Left ventricle myocardium superior (tissue), 1 donor: ENCODE results near the gene SORCS1. TPM values are rescaled to one million over a fixed set of nuclear protein-coding genes. Genes with fewer than 3 reads are reported as not detected.
A peak's percentile ranks its signal among the peaks of the same experiment; 100 is the strongest.

ENCODE experiments used
- ATAC-seq: fragments of 200-7000 bp; cut with Tn5 transposase; one replicate; pipeline ENCODE4 v1.9.1; 2020; ENCODE audit warnings: mild to moderate bottlenecking, moderate library complexity
- DNase-seq: peaks from one replicate; pipeline ENCODE4 v3.0.0-alpha.2; 2020
- intact Hi-C: fragments of 100-400 bp; cut with micrococcal nuclease; formaldehyde crosslinking; loops from one replicate; pipeline ENCODE4 v1.11.0; 2022
- total RNA-seq: library from RNA; stranded (reverse); fragmentation: NEBNext Ultra II Directional; extraction: Animal tissue kit (Norgen Biotek cat#: 25700); gene quantifications from one replicate; pipeline ENCODE4 v1.2.1, GENCODE V29; 2021
- donor health status: DM: no; HTN: yes; CAD: no; lungs with severe emphysema.

Gene SORCS1
- total RNA-seq, 1 donor from 2014 or later = 2.3 TPM

DNA sequence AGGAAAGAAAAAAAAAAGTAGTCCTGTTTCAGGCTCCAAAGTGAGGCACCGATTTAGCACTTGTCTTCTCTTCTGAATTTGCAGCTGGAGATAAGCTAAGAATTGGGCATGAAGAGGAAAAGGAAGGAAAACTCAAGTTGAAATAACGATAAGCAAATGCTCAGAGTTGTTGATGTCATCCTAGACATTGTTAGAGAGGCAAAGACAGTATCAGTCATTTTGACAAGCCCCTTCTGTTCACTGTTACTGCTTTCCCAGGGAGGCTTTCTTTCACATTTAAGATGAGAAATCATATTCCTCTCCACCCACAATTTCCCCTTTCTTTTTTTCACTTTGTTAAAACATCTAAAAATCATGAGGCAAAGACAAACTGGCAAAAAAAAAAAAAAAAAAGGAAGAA, 41.8 kb downstream of the SORCS1 start:
- DNase-seq (no peak), ATAC-seq (no peak)
- intact Hi-C loops = no loop called here

DNA sequence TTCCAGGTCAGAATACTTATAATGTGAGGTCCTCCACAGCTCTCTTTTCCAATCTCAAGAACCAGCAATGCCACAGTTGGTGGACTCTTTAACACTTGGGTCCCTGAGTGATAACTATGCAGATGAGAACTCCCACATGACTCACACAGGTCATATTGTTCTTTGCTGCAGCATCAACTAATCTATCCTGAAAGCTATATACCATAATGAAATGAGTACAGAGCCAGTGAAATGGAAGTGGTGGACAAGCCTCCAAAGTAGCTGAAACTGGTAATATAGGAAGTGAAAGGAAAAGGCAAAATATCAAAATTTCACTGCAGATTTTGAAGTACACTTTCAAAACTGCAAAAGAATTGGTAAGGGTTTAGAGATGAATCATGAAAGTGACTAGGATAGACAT, 45.6 kb downstream of the SORCS1 start:
- no peak for DNase-seq
- intact Hi-C loops = no loop called here
- no peak for ATAC-seq

- intact Hi-C loops = no loop called here
- ATAC-seq (peak; percentile 30), DNase-seq (no peak)
Observed at GRCh38 chr10:107104026-107104652, 60.4 kb downstream of the SORCS1 start.

DNA sequence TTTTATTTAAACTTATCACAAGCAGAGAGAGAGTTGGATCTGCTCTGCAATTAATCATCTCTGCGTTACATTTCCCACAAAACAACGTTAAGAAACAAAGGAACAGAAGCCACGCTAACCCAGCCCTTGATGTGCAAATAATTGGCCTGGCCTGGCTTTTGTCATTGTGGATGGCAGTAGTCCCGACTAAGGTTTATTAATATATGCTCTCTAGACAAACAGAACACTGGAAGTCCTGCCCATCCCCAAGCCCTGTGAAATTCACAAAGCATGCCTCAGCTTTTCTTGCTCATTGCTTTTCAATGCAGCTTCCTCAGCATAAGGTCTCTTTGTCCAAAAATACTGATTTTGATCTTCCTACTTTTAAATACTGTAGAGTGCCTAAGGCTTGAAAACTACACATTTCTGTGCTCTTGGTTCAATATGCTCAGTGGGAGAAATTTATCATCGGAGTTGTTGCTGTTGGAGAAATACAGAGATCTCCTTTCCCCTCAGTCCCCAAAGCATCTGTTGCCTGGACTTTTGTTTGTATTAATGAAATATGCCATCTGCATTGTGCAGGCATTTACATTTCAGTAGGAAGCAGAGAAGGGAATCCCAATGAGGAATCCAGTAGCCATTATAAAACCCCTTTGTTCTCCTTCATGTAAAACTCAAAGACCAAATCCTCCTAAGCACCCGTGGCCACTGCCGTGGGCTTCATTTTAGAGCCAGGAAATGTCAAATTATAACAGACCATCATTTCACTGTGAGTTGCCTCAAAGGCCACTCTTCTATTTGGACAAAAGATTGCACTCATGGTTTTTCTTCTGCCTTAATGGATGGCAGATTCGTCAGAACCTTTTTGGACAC, 61.1 kb downstream of the SORCS1 start:
- ATAC-seq (peak; percentile 60), DNase-seq (no peak)
- intact Hi-C loops = no loop called here

DNA sequence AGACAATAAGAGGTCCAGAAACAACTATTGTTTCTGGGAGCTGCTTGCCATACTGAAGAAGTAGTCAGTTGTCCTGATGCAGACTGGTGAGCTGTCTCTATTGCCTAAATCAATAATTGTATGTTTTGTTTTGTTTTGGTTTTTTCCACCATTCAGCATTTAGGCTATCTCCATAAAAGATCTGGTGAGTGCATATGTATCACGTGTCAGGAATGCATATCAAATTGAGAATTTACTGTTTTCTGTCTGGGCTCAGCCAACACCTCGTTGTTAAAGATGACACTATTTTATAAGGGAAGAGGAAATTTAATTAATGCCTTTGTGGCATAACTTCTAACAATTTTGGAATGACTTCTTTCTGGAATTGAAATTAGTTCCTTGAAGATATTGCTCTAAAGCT, 66.2 kb downstream of the SORCS1 start:
- intact Hi-C loops = no loop called here
- DNase-seq (no peak), ATAC-seq (no peak)

- intact Hi-C loops = no loop called here
- ATAC-seq = no peak
- DNase-seq = no peak
Observed at GRCh38 chr10:107094824-107095522, 69.5 kb downstream of the SORCS1 start.

GRCh38 chr10:107092321-107092720, 72.2 kb downstream of the SORCS1 start:
- ATAC-seq (no peak), DNase-seq (no peak)
- intact Hi-C loops = no loop called here

GRCh38 chr10:107091126-107091525, 73.4 kb downstream of the SORCS1 start:
- ATAC-seq = no peak
- DNase-seq = no peak
- intact Hi-C loops = no loop called here

GRCh38 chr10:107085665-107086525, 78.6 kb downstream of the SORCS1 start:
- intact Hi-C loops = no loop called here
- ATAC-seq (no peak), DNase-seq (no peak)

DNA sequence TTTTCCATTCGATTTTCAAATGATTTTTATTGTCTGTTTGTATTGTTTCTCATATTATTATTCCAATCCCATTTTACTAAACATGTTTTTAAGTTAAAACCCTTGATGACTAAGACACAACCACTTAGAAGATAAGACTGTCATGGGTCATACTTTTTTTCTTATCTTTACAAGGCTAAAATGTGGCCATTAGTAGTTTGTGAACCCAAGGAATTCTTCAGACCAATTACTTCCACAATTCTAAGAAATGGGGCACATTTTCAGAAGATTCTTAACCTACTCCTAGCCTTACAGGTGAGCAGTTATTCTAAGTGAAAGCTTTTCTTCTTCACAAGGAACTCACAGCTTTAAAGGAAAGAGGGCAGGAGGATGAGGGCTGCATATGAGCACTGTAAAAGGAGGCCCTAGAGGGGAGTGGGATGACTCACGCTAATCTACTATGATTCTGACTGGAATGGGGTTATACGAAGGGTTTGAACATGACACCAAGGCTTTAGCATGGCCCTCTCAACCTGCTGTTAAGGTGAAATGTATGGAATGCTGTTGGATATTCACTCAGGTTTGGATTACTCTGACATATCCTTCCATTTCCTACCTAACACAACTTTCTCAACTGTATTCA, 81.0 kb downstream of the SORCS1 start:
- DNase-seq (no peak), ATAC-seq (no peak)
- intact Hi-C loops = no loop called here

- no peak for ATAC-seq
- intact Hi-C loops = no loop called here
Observed at GRCh38 chr10:107081644-107082043, 82.9 kb downstream of the SORCS1 start.

GRCh38 chr10:107075117-107075516, 89.4 kb downstream of the SORCS1 start:
- no peak for DNase-seq
- no peak for ATAC-seq
- intact Hi-C loops = no loop called here

More at GRCh38 chr10:107081644-107082043, 82.9 kb downstream of the SORCS1 start:
- no peak for DNase-seq

DNA sequence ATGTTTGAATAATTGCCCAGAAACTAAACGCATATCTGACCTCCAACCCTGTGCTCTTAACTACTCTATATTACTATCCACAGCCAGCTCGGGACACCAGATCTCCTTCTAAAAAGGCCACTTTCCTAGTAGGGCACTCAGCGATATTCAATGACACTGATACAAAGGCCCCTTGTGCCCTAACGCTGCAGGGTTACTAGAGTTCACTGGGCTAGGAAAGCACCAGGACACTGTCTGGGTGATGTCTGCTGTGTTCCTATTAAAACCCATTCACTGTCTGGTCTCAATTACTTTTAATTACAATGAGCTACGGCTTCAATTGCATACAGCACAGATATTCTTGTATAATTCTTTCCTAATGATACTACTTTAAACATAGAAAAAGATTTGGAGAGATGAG, 91.7 kb downstream of the SORCS1 start:
- intact Hi-C loops = no loop called here
- no peak for ATAC-seq
- DNase-seq = no peak

DNA sequence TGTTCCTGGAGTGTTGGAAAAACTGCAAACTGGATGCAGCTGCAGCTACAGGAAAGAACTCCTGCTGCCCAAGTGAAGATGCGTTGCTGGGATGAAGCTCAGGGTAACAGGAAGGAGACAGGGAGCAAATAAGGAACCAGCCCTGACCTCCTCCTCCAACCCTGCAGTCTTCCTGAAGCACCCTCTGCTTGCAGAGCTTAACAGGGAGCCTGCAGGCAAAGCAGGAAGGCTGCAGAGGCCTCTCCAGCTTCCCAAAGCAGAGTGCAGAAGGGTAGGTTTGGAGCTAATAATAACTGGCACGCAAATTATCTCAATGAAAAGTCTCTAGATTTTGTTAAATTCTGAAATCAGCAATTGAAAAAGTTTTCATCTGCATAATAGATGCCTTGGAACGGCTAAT, 92.5 kb downstream of the SORCS1 start:
- no peak for DNase-seq
- intact Hi-C loops = no loop called here
- no peak for ATAC-seq

DNA sequence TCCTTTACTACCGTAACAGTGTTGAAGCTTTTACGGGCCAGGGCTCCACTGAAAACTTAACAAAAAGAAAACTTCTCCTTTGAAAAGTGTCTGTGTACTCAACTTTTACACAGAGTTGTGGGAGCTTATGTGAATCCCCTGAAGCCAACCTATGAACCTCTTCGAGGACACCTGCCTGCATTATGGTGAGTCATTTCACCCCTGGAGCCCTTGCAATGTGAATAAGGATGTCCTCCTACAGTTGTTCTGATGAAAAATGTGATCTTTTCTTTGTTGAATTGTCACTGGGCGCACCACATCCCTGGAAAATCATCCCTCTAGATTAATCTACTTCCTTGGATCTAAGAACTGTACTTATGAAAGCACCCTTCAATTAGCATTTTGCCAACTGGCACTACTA, 93.2 kb downstream of the SORCS1 start:
- ATAC-seq (no peak), DNase-seq (no peak)
- intact Hi-C loops = no loop called here

DNA sequence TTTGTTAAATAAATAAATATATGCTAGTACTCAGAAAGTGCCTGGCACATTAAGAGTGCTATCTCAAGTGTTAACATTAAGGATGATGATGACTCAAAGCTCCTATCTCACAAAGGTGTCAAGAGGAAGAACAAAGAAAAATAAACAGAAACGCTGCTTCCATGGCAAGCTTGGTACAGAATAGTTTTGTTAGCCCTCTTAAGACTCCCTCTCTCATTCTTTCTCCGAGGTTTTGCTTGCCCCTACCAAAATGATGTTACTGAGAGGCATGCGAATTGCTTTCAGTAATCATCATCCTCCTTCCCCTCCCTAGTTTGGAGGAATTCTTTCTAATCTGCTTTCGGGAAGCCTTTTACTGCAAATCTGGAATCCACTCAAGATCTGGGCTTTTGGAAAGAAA, 96.7 kb downstream of the SORCS1 start:
- DNase-seq (no peak), ATAC-seq (no peak)
- intact Hi-C loops = no loop called here

GRCh38 chr10:107064075-107064474, 100.4 kb downstream of the SORCS1 start:
- DNase-seq (no peak), ATAC-seq (no peak)
- intact Hi-C loops = no loop called here

GRCh38 chr10:107059872-107060271, 104.6 kb downstream of the SORCS1 start:
- intact Hi-C loops = no loop called here
- DNase-seq (no peak), ATAC-seq (no peak)
